MCF 10A (cell line): ENCODE measurements around the gene CTNNA1. TPM values are rescaled to one million over a fixed set of nuclear protein-coding genes. Genes with fewer than 3 reads are reported as not detected.

Experiments used
- BruUV-seq: library from RNA; stranded (reverse); fragments of 400-500 nt; replicated peaks from 2 replicates; lab custom pipeline; 2021; lab: Mats Ljungman, UMichigan
- CTCF ChIA-PET: fragments of 300-600 bp; sonication (Branson Sonifier 250); formaldehyde crosslinking; extraction: SDS; loops from one replicate; lab custom pipeline; 2021; ENCODE audit warnings: antibody characterized with exemption, inconsistent platforms; lab: Yijun Ruan, JAX
- POLR2A ChIA-PET: fragments of 300-600, 350-650 bp; sonication (Branson Sonifier 250); formaldehyde crosslinking; extraction: SDS; loops from one replicate; lab custom pipeline; 2020; ENCODE audit warnings: antibody characterized with exemption, inconsistent platforms; lab: Yijun Ruan, JAX
- DNase-seq: peaks from one replicate; pipeline ENCODE4 v3.0.0-alpha.2; 2018; ENCODE audit not compliant: unreplicated experiment
- H3K27ac Mint-ChIP-seq: one replicate; pipeline ENCODE4 v1.8.0; 2022; ENCODE audit warnings: mild to moderate bottlenecking, low read depth, mixed read lengths; ENCODE audit not compliant: unreplicated experiment
- H3K27me3 Mint-ChIP-seq: one replicate; pipeline ENCODE4 v1.8.0; 2022; ENCODE audit warnings: mixed read lengths; ENCODE audit not compliant: insufficient read depth, unreplicated experiment
- H3K36me3 Mint-ChIP-seq: one replicate; pipeline ENCODE4 v1.8.0; 2022; ENCODE audit warnings: mild to moderate bottlenecking, moderate library complexity, mixed read lengths; ENCODE audit not compliant: insufficient read depth, unreplicated experiment
- H3K4me1 Mint-ChIP-seq: one replicate; pipeline ENCODE4 v1.8.0; 2022; ENCODE audit warnings: mixed read lengths; ENCODE audit not compliant: insufficient read depth, unreplicated experiment
- H3K4me3 Mint-ChIP-seq: one replicate; pipeline ENCODE4 v1.8.0; 2022; ENCODE audit warnings: mild to moderate bottlenecking, moderate library complexity, mixed read lengths; ENCODE audit not compliant: unreplicated experiment
- H3K9me3 Mint-ChIP-seq: one replicate; pipeline ENCODE4 v1.8.0; 2022; ENCODE audit warnings: mixed read lengths; ENCODE audit not compliant: unreplicated experiment
- CTCF ChIP-seq: fragments of 200-600 bp; IDR thresholded peaks from one replicate; pipeline ENCODE4 v1.8.0; 2022; ENCODE audit warnings: antibody characterized with exemption, mild to moderate bottlenecking; ENCODE audit not compliant: unreplicated experiment
- intact Hi-C: fragments of 100-400 bp; cut with micrococcal nuclease; formaldehyde crosslinking; loops from 2 replicates; pipeline ENCODE4 v1.14.1; 2022
- total RNA-seq: library from RNA; stranded (reverse); gene quantifications from 2 replicates; pipeline ENCODE4 v1.2.3, GENCODE V29; 2022

Gene CTNNA1
- total RNA-seq, 1 experiment from 2014 or later = 519 TPM

GRCh38 chr5:138969323-138970002, 216.2 kb downstream of the CTNNA1 start:
- ChIA-PET CTCF (interaction anchor here (0.6 to 1.0 kb wide), 3 partner anchors 251 to 467 kb away, joined by 3 to 4 read pairs (median 3); no protein-coding TSS in a partner anchor), POLR2A (interaction anchor here (0.6 kb wide), 1 partner anchor 446 kb away, joined by 3 read pairs; no protein-coding TSS in a partner anchor)
- no TSS peak for BruUV-seq
- no peak for DNase-seq
- Mint-ChIP-seq H3K4me1 (peaks cover 12% of the 10 kb centered on the region), H3K4me3 (no peak overlapping the region), H3K36me3 (peaks cover 2% of the 10 kb centered on the region), H3K27me3 (no peaks in the 10 kb centered on the region), H3K9me3 (no peaks in the 10 kb centered on the region), H3K27ac (no peak overlapping the region)
- intact Hi-C loops = no loop called here
- TF ChIP-seq CTCF = no peak

- Mint-ChIP-seq H3K36me3 (no peaks in the 10 kb centered on the region), H3K27me3 (no peaks in the 10 kb centered on the region), H3K27ac (no peak overlapping the region), H3K4me1 (peaks cover 12% of the 10 kb centered on the region), H3K9me3 (no peaks in the 10 kb centered on the region), H3K4me3 (no peak overlapping the region)
- TF ChIP-seq CTCF = no peak
- intact Hi-C loops = no loop called here
- no peak for DNase-seq
- ChIA-PET POLR2A (interaction anchor here (1.2 kb wide), 1 partner anchor 135 kb away, joined by 3 read pairs; no protein-coding TSS in a partner anchor), CTCF (interaction anchor here (0.6 to 1.5 kb wide), 3 partner anchors 55 to 296 kb away, joined by 3 read pairs; no protein-coding TSS in a partner anchor)
- BruUV-seq = no TSS peak
Observed at GRCh38 chr5:138972230-138972629, 219.0 kb downstream of the CTNNA1 start.

- CTCF ChIA-PET = interaction anchor here (0.6 to 1.5 kb wide), 3 partner anchors 106 to 296 kb away, joined by 3 read pairs; no protein-coding TSS in a partner anchor
- POLR2A ChIA-PET = no interaction called here
- Mint-ChIP-seq H3K27ac (no peak overlapping the region), H3K36me3 (no peaks in the 10 kb centered on the region), H3K4me3 (no peak overlapping the region), H3K27me3 (no peaks in the 10 kb centered on the region), H3K9me3 (no peaks in the 10 kb centered on the region), H3K4me1 (peaks cover 7% of the 10 kb centered on the region)
- TF ChIP-seq CTCF = no peak
- DNase-seq = no peak
- BruUV-seq = no TSS peak
- intact Hi-C loops = no loop called here
Observed at GRCh38 chr5:138972836-138973235, 219.6 kb downstream of the CTNNA1 start.

GRCh38 chr5:138974227-138975063, 221.2 kb downstream of the CTNNA1 start:
- H3K27ac Mint-ChIP-seq = no peak overlapping the region
- peaks cover 6% of the 10 kb centered on the region for H3K4me1 Mint-ChIP-seq
- ChIA-PET CTCF (no interaction called here), POLR2A (no interaction called here)
- no peak for DNase-seq
- no peaks in the 10 kb centered on the region for H3K9me3 Mint-ChIP-seq
- H3K4me3 Mint-ChIP-seq = no peak overlapping the region
- BruUV-seq = no TSS peak
- intact Hi-C loops = no loop called here
- peaks cover 11% of the 10 kb centered on the region for H3K36me3 Mint-ChIP-seq
- H3K27me3 Mint-ChIP-seq = no peaks in the 10 kb centered on the region
- no peak for TF ChIP-seq CTCF
